Loucy (cell line): Measurements from ENCODE around the gene CD38.
"Not testable (repeated sequence)": the region's sequence is repeated elsewhere in the genome, so short reads cannot be mapped to it uniquely, and the experiment has no call there.

Experiments
- H2AFZ ChIP-seq: fragments of 200-600 bp; sonication (generic); 2 replicates; pipeline ENCODE4 v1.6.0; 2016; ENCODE audit warnings: antibody characterized with exemption, mild to moderate bottlenecking, low read length, moderate library complexity
- H3F3A ChIP-seq: fragments of 200-600 bp; 2 replicates; pipeline ENCODE4 v1.6.0; 2016; ENCODE audit warnings: antibody characterized with exemption, low read depth, mild to moderate bottlenecking
- H3K27me3 ChIP-seq: fragments of 200-600 bp; sonication (generic); 2 replicates; pipeline ENCODE4 v1.6.1; 2014; ENCODE audit warnings: low read length, mild to moderate bottlenecking; ENCODE audit not compliant: insufficient read depth, poor library complexity, severe bottlenecking
- H3K36me3 ChIP-seq: fragments of 200-600 bp; sonication (generic); 2 replicates; pipeline ENCODE4 v1.6.1; 2016; ENCODE audit warnings: low read length; ENCODE audit not compliant: insufficient read depth
- H3K4me1 ChIP-seq: fragments of 200-600 bp; sonication (generic); 2 replicates; pipeline ENCODE4 v1.5.1; 2014; ENCODE audit warnings: low read length, mild to moderate bottlenecking; ENCODE audit not compliant: insufficient read depth, poor library complexity, severe bottlenecking
- H3K4me2 ChIP-seq: fragments of 200-600 bp; sonication (generic); 2 replicates; pipeline ENCODE4 v1.6.0; 2014; ENCODE audit warnings: antibody characterized with exemption, low read length, low read depth, mild to moderate bottlenecking; ENCODE audit not compliant: poor library complexity, severe bottlenecking
- H3K4me3 ChIP-seq: fragments of 200-600 bp; sonication (generic); 2 replicates; pipeline ENCODE4 v1.5.1; 2014; ENCODE audit warnings: low read length, mild to moderate bottlenecking, mixed read lengths; ENCODE audit not compliant: poor library complexity, severe bottlenecking
- H3K79me2 ChIP-seq: fragments of 200-600 bp; sonication (generic); 2 replicates; pipeline ENCODE4 v1.6.1; 2014; ENCODE audit warnings: low read length; ENCODE audit not compliant: insufficient read depth
- H3K9ac ChIP-seq: fragments of 200-600 bp; sonication (generic); 2 replicates; pipeline ENCODE4 v1.6.0; 2014; ENCODE audit warnings: mild to moderate bottlenecking, low read depth, low read length, moderate library complexity; ENCODE audit not compliant: poor library complexity, severe bottlenecking
- H3K9me2 ChIP-seq: fragments of 200-600 bp; sonication (generic); replicated peaks from 2 replicates; pipeline ENCODE4 v1.6.1; 2016; ENCODE audit warnings: low read depth, low read length, mixed read lengths
- H3K9me3 ChIP-seq: fragments of 200-600 bp; sonication (generic); 2 replicates; pipeline ENCODE4 v1.6.1; 2014; ENCODE audit warnings: mild to moderate bottlenecking, antibody characterized with exemption, low read length, low read depth; ENCODE audit not compliant: insufficient read depth
- H4K20me1 ChIP-seq: fragments of 200-600 bp; sonication (generic); 2 replicates; pipeline ENCODE4 v1.6.0; 2014; ENCODE audit warnings: antibody characterized with exemption, low read length, mild to moderate bottlenecking; ENCODE audit not compliant: insufficient read depth, poor library complexity, severe bottlenecking
- EZH2phosphoT487 ChIP-seq: fragments of 200-600 bp; IDR thresholded peaks from 2 replicates; pipeline ENCODE4 v1.6.1; 2018; ENCODE audit warnings: antibody characterized with exemption, mild to moderate bottlenecking, moderate library complexity, borderline replicate concordance
- TF ChIP-seq, protein P1 (sequence below): fragments of 200-600 bp; sonication (generic); conservative IDR thresholded peaks from 2 replicates; pipeline ENCODE4 v1.5.1; 2014; ENCODE audit warnings: mild to moderate bottlenecking, antibody characterized with exemption, low read length

CD38 gene

DNA sequence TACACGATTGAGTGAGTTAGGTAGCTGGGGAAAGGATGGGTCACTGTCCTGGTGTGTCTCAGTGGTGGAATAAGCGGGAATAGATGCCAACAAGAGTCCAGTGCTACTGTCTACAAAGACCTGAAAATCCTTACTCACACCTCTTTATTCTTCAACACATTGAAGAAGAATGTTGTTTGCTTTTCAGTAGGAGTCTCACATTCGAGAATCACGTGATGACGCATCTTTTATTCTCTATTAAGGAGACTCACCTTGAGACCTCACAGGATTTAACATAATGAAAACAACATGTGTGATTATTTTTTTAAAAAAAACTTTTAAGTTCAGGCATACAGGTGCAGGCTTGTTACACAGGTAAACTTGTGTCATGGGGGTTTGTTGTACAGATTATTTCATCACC is 75.2 kb downstream of the CD38 start:
- H4K20me1 ChIP-seq = no peaks in the 10 kb centered on the region
- H2AFZ ChIP-seq = no peak overlapping the region
- H3F3A ChIP-seq = no peaks in the 10 kb centered on the region
- TF ChIP-seq, protein P1, sequence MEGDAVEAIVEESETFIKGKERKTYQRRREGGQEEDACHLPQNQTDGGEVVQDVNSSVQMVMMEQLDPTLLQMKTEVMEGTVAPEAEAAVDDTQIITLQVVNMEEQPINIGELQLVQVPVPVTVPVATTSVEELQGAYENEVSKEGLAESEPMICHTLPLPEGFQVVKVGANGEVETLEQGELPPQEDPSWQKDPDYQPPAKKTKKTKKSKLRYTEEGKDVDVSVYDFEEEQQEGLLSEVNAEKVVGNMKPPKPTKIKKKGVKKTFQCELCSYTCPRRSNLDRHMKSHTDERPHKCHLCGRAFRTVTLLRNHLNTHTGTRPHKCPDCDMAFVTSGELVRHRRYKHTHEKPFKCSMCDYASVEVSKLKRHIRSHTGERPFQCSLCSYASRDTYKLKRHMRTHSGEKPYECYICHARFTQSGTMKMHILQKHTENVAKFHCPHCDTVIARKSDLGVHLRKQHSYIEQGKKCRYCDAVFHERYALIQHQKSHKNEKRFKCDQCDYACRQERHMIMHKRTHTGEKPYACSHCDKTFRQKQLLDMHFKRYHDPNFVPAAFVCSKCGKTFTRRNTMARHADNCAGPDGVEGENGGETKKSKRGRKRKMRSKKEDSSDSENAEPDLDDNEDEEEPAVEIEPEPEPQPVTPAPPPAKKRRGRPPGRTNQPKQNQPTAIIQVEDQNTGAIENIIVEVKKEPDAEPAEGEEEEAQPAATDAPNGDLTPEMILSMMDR = no peak
- no peak for TF ChIP-seq EZH2phosphoT487
- H3K9me3 ChIP-seq = no peaks in the 10 kb centered on the region
- no peaks in the 10 kb centered on the region for H3K27me3 ChIP-seq
- no peak overlapping the region for H3K4me2 ChIP-seq
- H3K9ac ChIP-seq = no peak overlapping the region
- H3K79me2 ChIP-seq = no peaks in the 10 kb centered on the region
- H3K36me3 ChIP-seq = no peaks in the 10 kb centered on the region; the same call in 1 of the 2 replicates
- H3K4me3 ChIP-seq = no peak overlapping the region
- no peaks in the 10 kb centered on the region for H3K4me1 ChIP-seq
- H3K9me2 ChIP-seq = no peaks in the 10 kb centered on the region

- Histone ChIP-seq H3K4me1 (no peaks in the 10 kb centered on the region), H2AFZ (no peak overlapping the region), H3K4me3 (no peak overlapping the region), H3K36me3 (no peaks in the 10 kb centered on the region; the same call in 1 of the 2 replicates), H3K79me2 (no peaks in the 10 kb centered on the region), H3K27me3 (no peaks in the 10 kb centered on the region), H3K4me2 (no peak overlapping the region), H3F3A (no peaks in the 10 kb centered on the region), H3K9me2 (no peaks in the 10 kb centered on the region), H3K9ac (no peak overlapping the region), H3K9me3 (no peaks in the 10 kb centered on the region), H4K20me1 (no peaks in the 10 kb centered on the region)
- TF ChIP-seq, protein P1 = no peak
- TF ChIP-seq EZH2phosphoT487 = no peak
These were observed 77.8 kb downstream of the CD38 start for GRCh38 chr4:15855804-15856475.

DNA sequence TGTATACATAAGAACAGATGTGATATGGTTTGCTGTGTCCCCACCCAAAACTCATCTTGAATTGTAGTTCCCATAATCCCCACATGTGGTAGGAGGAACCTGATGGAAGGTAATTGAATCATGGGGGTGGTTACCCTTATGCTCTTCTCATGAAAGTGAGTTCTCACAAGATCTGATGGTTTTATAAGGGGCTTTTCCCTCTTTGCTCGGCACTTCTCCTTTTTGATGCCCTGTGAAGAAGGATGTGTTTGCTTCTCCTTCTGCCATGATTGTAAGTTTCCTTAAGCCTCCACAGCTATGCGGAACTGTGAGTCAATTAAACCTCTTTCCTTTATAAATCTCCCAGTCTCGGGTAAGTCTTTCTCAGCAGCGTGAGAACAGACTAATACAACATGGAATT is 83.1 kb downstream of the CD38 start:
- H3K4me1 ChIP-seq, H3K9me2 ChIP-seq, H4K20me1 ChIP-seq, H3K27me3 ChIP-seq, H3K79me2 ChIP-seq, H3K9ac ChIP-seq, H3K4me2 ChIP-seq, H3K9me3 ChIP-seq, H3F3A ChIP-seq, H3K36me3 ChIP-seq, H2AFZ ChIP-seq, H3K4me3 ChIP-seq: not testable (repeated sequence)
